GM20431 (cell line): ENCODE measurements around the gene HSPB7.
"Not testable (repeated sequence)": the region's sequence is repeated elsewhere in the genome, so short reads cannot be mapped to it uniquely, and the experiment has no call there.

ENCODE experiments used
- in situ Hi-C: fragments of 300-500 bp; cut with MseI, MboI; formaldehyde crosslinking; loops from one replicate; pipeline ENCODE4 v1.15.0; 2020; ENCODE audit warnings: low sequenced_read_pairs; ENCODE audit not compliant: unreplicated experiment

Gene HSPB7

GRCh38 chr1:16017461-16018303, at the start of gene HSPB7:
TSS of gene HSPB7 (minus strand) at chr1:16018043. CDS start at chr1:16017963, 80 bp downstream.
- in situ Hi-C loops, result no loop called here

- in situ Hi-C loops, result no loop called here
Measured at GRCh38 chr1:16067127-16067768, 49.4 kb upstream of the HSPB7 start.

GRCh38 chr1:16066245-16066644, 48.4 kb upstream of the HSPB7 start:
- in situ Hi-C loops, result no loop called here

GRCh38 chr1:16065269-16065576, 47.4 kb upstream of the HSPB7 start:
- in situ Hi-C loops, result no loop called here

GRCh38 chr1:16064536-16065268, 46.9 kb upstream of the HSPB7 start:
- in situ Hi-C loops, result no loop called here

- in situ Hi-C loops, result no loop called here
Measured at GRCh38 chr1:16063921-16064320, 46.1 kb upstream of the HSPB7 start.

- in situ Hi-C loops, result no loop called here
Measured at GRCh38 chr1:16063226-16063829, 45.5 kb upstream of the HSPB7 start.

- in situ Hi-C loops, result not testable (repeated sequence)
Measured at GRCh38 chr1:16062687-16063075, 44.8 kb upstream of the HSPB7 start.

GRCh38 chr1:16061989-16062686, 44.3 kb upstream of the HSPB7 start:
- in situ Hi-C loops, result not testable (repeated sequence)

GRCh38 chr1:16061266-16061665, 43.4 kb upstream of the HSPB7 start:
- in situ Hi-C loops, result no loop called here

- in situ Hi-C loops, result not testable (repeated sequence)
Measured at GRCh38 chr1:16058394-16059120, 40.7 kb upstream of the HSPB7 start.

GRCh38 chr1:16057314-16057915, 39.6 kb upstream of the HSPB7 start:
- in situ Hi-C loops, result not testable (repeated sequence)

- in situ Hi-C loops, result not testable (repeated sequence)
Measured at GRCh38 chr1:16056521-16056912, 38.7 kb upstream of the HSPB7 start.

- in situ Hi-C loops, result no loop called here
Measured at GRCh38 chr1:16055613-16056520, 38.0 kb upstream of the HSPB7 start.

GRCh38 chr1:16054598-16055540, 37.0 kb upstream of the HSPB7 start:
- in situ Hi-C loops, result no loop called here

- in situ Hi-C loops, result no loop called here
Measured at GRCh38 chr1:16053781-16054502, 36.1 kb upstream of the HSPB7 start.
